Measurements from ENCODE around the gene TACO1. TPM values are rescaled to one million over a fixed set of nuclear protein-coding genes. Genes with fewer than 3 reads are reported as not detected.

The TACO1 gene
- total and polyA plus RNA-seq, 2 donors (not counting 3 experiments of a cell fraction or from before 2014, with no cell fraction given), result 24.7 to 31.7 TPM

DNA sequence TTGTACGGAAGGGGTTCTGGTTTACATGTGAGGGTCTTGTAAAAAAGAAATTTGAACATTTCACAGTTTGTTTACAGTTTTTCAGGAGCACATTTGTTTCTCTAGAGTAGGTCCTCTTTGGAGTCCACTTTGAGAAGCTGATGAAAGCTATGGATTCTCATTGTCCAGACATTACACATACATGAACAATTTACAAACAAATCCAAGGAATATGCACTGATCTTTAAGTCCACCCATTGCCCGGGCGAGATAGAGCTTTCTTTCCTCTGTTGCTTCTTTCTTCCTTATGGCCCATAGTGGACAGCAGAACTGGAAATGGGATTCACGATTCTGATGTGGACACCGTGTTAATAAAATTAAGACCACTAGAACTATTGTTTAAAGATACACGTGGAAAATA lies 48.5 kb upstream of the TACO1 start:
- no TSS peak for BruUV-seq (replicated peaks)
- Histone ChIP-seq H3K27me3 (ENCODE audit: control insufficient read depth in 2 of 2, insufficient read depth in 2 of 2, low read length in 2 of 2) (no peaks in the 10 kb centered on the region), H3K4me1 (ENCODE audit: control insufficient read depth, extremely low read depth, insufficient read depth, low read length) (peaks cover 14% of the 10 kb centered on the region), H3K79me2 (ENCODE audit: control insufficient read depth, insufficient read depth, low read length) (peaks cover 66% of the 10 kb centered on the region), H3K9ac (replicated peaks; ENCODE audit: extremely low read depth, insufficient read depth, low read length) (peak overlapping the region; percentile 23), H4K20me1 (replicated peaks; ENCODE audit: control insufficient read depth, extremely low read depth, insufficient read depth, low read length) (peaks cover 18% of the 10 kb centered on the region), H3K9me3 (replicated peaks; ENCODE audit: control insufficient read depth, insufficient read depth, low read length) (no peaks in the 10 kb centered on the region), H3K36me3 (ENCODE audit: control insufficient read depth in 2 of 2, extremely low read depth in 1 of 2, insufficient read depth in 2 of 2, low read length in 2 of 2) (no peaks in the 10 kb centered on the region), H3K4me2 (ENCODE audit: insufficient read depth, low read length) (peak overlapping the region; percentile 83), H2AFZ (ENCODE audit: low read depth, low read length) (no peak overlapping the region), H3K27ac (ENCODE audit: insufficient read depth, low read depth, low read length) (no peak overlapping the region), H3K9me1 (replicated peaks; ENCODE audit: control insufficient read depth, extremely low read depth, insufficient read depth, low read length) (no peaks in the 10 kb centered on the region), H3K4me3 (replicated peaks in 1 of 3; ENCODE audit: insufficient read depth in 1 of 3, low read depth in 1 of 3, low read length in 3 of 3) (peak overlapping the region in 2 of 3 experiments; percentile 64 to 77)
- FAIRE-seq, result peak; percentile 42
- ChIA-PET POLR2A (interaction anchor here (0.7 kb wide), 1 partner anchor 93 kb away, joined by 6 read pairs; no protein-coding TSS in a partner anchor), CTCF (interaction anchor here (1.2 to 2.6 kb wide), 6 partner anchors 9 to 70 kb away, joined by 4 to 12 read pairs (median 6); partner anchors contain the start of gene MAP3K3)
- DNase-seq (ENCODE audit: low read depth, low spot score), result peak; percentile 13
- TF ChIP-seq FOS (IDR thresholded peaks at IDR 0.05; ENCODE audit: borderline replicate concordance, insufficient read depth, low read length), result no peak
- TF ChIP-seq POLR2AphosphoS5 (IDR thresholded peaks at IDR 0.05; ENCODE audit: insufficient read depth, low read depth, low read length), result no peak
- TF ChIP-seq, protein P1, sequence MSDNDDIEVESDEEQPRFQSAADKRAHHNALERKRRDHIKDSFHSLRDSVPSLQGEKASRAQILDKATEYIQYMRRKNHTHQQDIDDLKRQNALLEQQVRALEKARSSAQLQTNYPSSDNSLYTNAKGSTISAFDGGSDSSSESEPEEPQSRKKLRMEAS (IDR thresholded peaks at IDR 0.05; ENCODE audit: insufficient read depth, insufficient read length), result no peak
- TF ChIP-seq, protein P2, sequence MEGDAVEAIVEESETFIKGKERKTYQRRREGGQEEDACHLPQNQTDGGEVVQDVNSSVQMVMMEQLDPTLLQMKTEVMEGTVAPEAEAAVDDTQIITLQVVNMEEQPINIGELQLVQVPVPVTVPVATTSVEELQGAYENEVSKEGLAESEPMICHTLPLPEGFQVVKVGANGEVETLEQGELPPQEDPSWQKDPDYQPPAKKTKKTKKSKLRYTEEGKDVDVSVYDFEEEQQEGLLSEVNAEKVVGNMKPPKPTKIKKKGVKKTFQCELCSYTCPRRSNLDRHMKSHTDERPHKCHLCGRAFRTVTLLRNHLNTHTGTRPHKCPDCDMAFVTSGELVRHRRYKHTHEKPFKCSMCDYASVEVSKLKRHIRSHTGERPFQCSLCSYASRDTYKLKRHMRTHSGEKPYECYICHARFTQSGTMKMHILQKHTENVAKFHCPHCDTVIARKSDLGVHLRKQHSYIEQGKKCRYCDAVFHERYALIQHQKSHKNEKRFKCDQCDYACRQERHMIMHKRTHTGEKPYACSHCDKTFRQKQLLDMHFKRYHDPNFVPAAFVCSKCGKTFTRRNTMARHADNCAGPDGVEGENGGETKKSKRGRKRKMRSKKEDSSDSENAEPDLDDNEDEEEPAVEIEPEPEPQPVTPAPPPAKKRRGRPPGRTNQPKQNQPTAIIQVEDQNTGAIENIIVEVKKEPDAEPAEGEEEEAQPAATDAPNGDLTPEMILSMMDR (IDR thresholded peaks at IDR 0.05; ENCODE audit: extremely low read depth in 1 of 2, insufficient read depth in 1 of 2, low read depth in 1 of 2, low read length in 2 of 2), result no peak
- TF ChIP-seq MYC (IDR thresholded peaks at IDR 0.05; ENCODE audit: low read depth, low read length), result no peak
- no peak for TF ChIP-seq POLR2A (IDR thresholded peaks at IDR 0.05; ENCODE audit: low read depth, low read length)
- no peak for TF ChIP-seq EZH2 (IDR thresholded peaks at IDR 0.05; ENCODE audit: borderline replicate concordance, low read depth, low read length, severe bottlenecking)
- no peak for TF ChIP-seq GATA2 (IDR thresholded peaks at IDR 0.05; ENCODE audit: insufficient read depth, insufficient read length, low read depth, low read length)
- TF ChIP-seq JUN (IDR thresholded peaks at IDR 0.05; ENCODE audit: borderline replicate concordance, insufficient read depth, insufficient read length, low read depth), result no peak
- intact Hi-C loops (cut with micrococcal nuclease), result loop anchor here (5.0 kb wide), 1 partner anchor 125 kb away; no protein-coding TSS in a partner anchor
- dilution Hi-C loops (cut with MboI; ENCODE audit: extremely low pct_ligation_motif_present, low sequenced_read_pairs), result no loop called here
